ENCODE data around the gene SUPT3H. TPM values are rescaled to one million over a fixed set of nuclear protein-coding genes. Genes with fewer than 3 reads are reported as not detected.

SUPT3H gene
- total RNA-seq, 1 experiment from 2014 or later = 12.7 TPM

GRCh38 chr6:44921798-44922197 lies 455.9 kb downstream of the SUPT3H start:
- Mint-ChIP-seq H3K9me3 (ENCODE audit: unreplicated experiment) (no peaks in the 10 kb centered on the region), H3K4me1 (ENCODE audit: insufficient read depth, unreplicated experiment) (peaks cover 8% of the 10 kb centered on the region), H3K36me3 (ENCODE audit: insufficient read depth, unreplicated experiment) (no peaks in the 10 kb centered on the region), H3K4me3 (ENCODE audit: unreplicated experiment) (no peak overlapping the region), H3K27ac (ENCODE audit: low read depth, unreplicated experiment) (no peak overlapping the region), H3K27me3 (ENCODE audit: insufficient read depth, unreplicated experiment) (no peaks in the 10 kb centered on the region)
- intact Hi-C loops (cut with micrococcal nuclease) = no loop called here
- CTCF ChIA-PET = no interaction called here
- TF ChIP-seq CTCF (IDR thresholded peaks at IDR 0.05; ENCODE audit: unreplicated experiment) = no peak
- POLR2A ChIA-PET = no interaction called here
- no TSS peak for BruUV-seq (replicated peaks)
- DNase-seq (ENCODE audit: unreplicated experiment) = peak; percentile 17

GRCh38 chr6:44920952-44921491 lies 456.7 kb downstream of the SUPT3H start:
- Mint-ChIP-seq H3K36me3 (ENCODE audit: insufficient read depth, unreplicated experiment) (no peaks in the 10 kb centered on the region), H3K9me3 (ENCODE audit: unreplicated experiment) (no peaks in the 10 kb centered on the region), H3K27me3 (ENCODE audit: insufficient read depth, unreplicated experiment) (no peaks in the 10 kb centered on the region), H3K27ac (ENCODE audit: low read depth, unreplicated experiment) (no peak overlapping the region), H3K4me1 (ENCODE audit: insufficient read depth, unreplicated experiment) (peaks cover 8% of the 10 kb centered on the region), H3K4me3 (ENCODE audit: unreplicated experiment) (no peak overlapping the region)
- TF ChIP-seq CTCF (IDR thresholded peaks at IDR 0.05; ENCODE audit: unreplicated experiment) = no peak
- no TSS peak for BruUV-seq (replicated peaks)
- intact Hi-C loops (cut with micrococcal nuclease) = no loop called here
- no peak for DNase-seq (ENCODE audit: unreplicated experiment)
- CTCF ChIA-PET = no interaction called here
- POLR2A ChIA-PET = no interaction called here

GRCh38 chr6:44918671-44919296 lies 458.9 kb downstream of the SUPT3H start:
- Mint-ChIP-seq H3K36me3 (ENCODE audit: insufficient read depth, unreplicated experiment) (no peaks in the 10 kb centered on the region), H3K27me3 (ENCODE audit: insufficient read depth, unreplicated experiment) (no peaks in the 10 kb centered on the region), H3K9me3 (ENCODE audit: unreplicated experiment) (no peaks in the 10 kb centered on the region), H3K27ac (ENCODE audit: low read depth, unreplicated experiment) (no peak overlapping the region), H3K4me1 (ENCODE audit: insufficient read depth, unreplicated experiment) (peaks cover 8% of the 10 kb centered on the region), H3K4me3 (ENCODE audit: unreplicated experiment) (no peak overlapping the region)
- BruUV-seq (replicated peaks) = no TSS peak
- CTCF ChIA-PET = interaction anchor here (0.8 to 1.1 kb wide), 2 partner anchors 15 to 443 kb away, joined by 3 read pairs; no protein-coding TSS in a partner anchor
- DNase-seq (ENCODE audit: unreplicated experiment) = no peak
- POLR2A ChIA-PET = no interaction called here
- no peak for TF ChIP-seq CTCF (IDR thresholded peaks at IDR 0.05; ENCODE audit: unreplicated experiment)
- intact Hi-C loops (cut with micrococcal nuclease) = no loop called here

GRCh38 chr6:44917430-44917829 lies 460.3 kb downstream of the SUPT3H start:
- Mint-ChIP-seq H3K27ac (ENCODE audit: low read depth, unreplicated experiment) (no peak overlapping the region), H3K27me3 (ENCODE audit: insufficient read depth, unreplicated experiment) (no peaks in the 10 kb centered on the region), H3K36me3 (ENCODE audit: insufficient read depth, unreplicated experiment) (no peaks in the 10 kb centered on the region), H3K4me3 (ENCODE audit: unreplicated experiment) (no peak overlapping the region), H3K4me1 (ENCODE audit: insufficient read depth, unreplicated experiment) (peaks cover 8% of the 10 kb centered on the region), H3K9me3 (ENCODE audit: unreplicated experiment) (no peaks in the 10 kb centered on the region)
- POLR2A ChIA-PET = no interaction called here
- intact Hi-C loops (cut with micrococcal nuclease) = no loop called here
- no peak for TF ChIP-seq CTCF (IDR thresholded peaks at IDR 0.05; ENCODE audit: unreplicated experiment)
- CTCF ChIA-PET = interaction anchor here (0.6 kb wide), 1 partner anchor 172 kb away, joined by 3 read pairs; no protein-coding TSS in a partner anchor
- BruUV-seq (replicated peaks) = no TSS peak
- DNase-seq (ENCODE audit: unreplicated experiment) = peak; percentile 27

Data from MCF 10A (cell line).